Measurements from ENCODE around the gene CLDN9.
"Not testable (repeated sequence)": the region's sequence is repeated elsewhere in the genome, so short reads cannot be mapped to it uniquely, and the experiment has no call there.

Gene CLDN9

GRCh38 chr16:3054965-3055733, 42.4 kb downstream of the CLDN9 start:
- TF ChIP-seq ZFX (IDR thresholded peaks at IDR 0.05; ENCODE audit: borderline replicate concordance) (no peak), CTCF (IDR thresholded peaks at IDR 0.05) (no peak)
- no peak overlapping the region for H3K27ac ChIP-seq

GRCh38 chr16:3055734-3056115, 43.0 kb downstream of the CLDN9 start:
- H3K27ac ChIP-seq, result not testable (repeated sequence)

- no peak overlapping the region for H3K27ac ChIP-seq
- TF ChIP-seq ZFX (IDR thresholded peaks at IDR 0.05; ENCODE audit: borderline replicate concordance), result no peak
- TF ChIP-seq CTCF (IDR thresholded peaks at IDR 0.05), result no peak
Measured at GRCh38 chr16:3056336-3057180, 43.8 kb downstream of the CLDN9 start.

- H3K27ac ChIP-seq, result no peak overlapping the region
- TF ChIP-seq CTCF (IDR thresholded peaks at IDR 0.05) (no peak), ZFX (IDR thresholded peaks at IDR 0.05; ENCODE audit: borderline replicate concordance) (no peak)
Measured at GRCh38 chr16:3057181-3058138, 44.7 kb downstream of the CLDN9 start.

GRCh38 chr16:3058139-3059030, 45.7 kb downstream of the CLDN9 start:
- H3K27ac ChIP-seq, result peak overlapping the region; percentile 66
- TF ChIP-seq ZFX (IDR thresholded peaks at IDR 0.05; ENCODE audit: borderline replicate concordance), result no peak
- no peak for TF ChIP-seq CTCF (IDR thresholded peaks at IDR 0.05)

- peak overlapping the region; percentile 66 for H3K27ac ChIP-seq
Measured at GRCh38 chr16:3059041-3059722, 46.5 kb downstream of the CLDN9 start.

More at GRCh38 chr16:3059041-3059722, 46.5 kb downstream of the CLDN9 start:
- TF ChIP-seq CTCF (IDR thresholded peaks at IDR 0.05), result peak; percentile 92
- TF ChIP-seq ZFX (IDR thresholded peaks at IDR 0.05; ENCODE audit: borderline replicate concordance), result no peak
